Spleen (tissue), 11 donors: ENCODE measurements around the gene C2orf76. TPM values are rescaled to one million over a fixed set of nuclear protein-coding genes. Genes with fewer than 3 reads are reported as not detected.

Experiments used
- DNase-seq: peaks from one replicate; pipeline ENCODE4 v3.0.0-alpha.2; 2020
- H3K27ac ChIP-seq, 8 donors: fragments of 200-600 bp; sonication (generic) in 7 of 8; 1 replicate in 4 of 8; 2 replicates in 4 of 8; pipeline versions ENCODE4 v1.5.0 to v1.8.0; 2016 to 2021; ENCODE audit warnings: inconsistent platforms in 4 of 8, mild to moderate bottlenecking in 4 of 8, moderate library complexity in 1 of 8
- H3K27me3 ChIP-seq, 7 donors: fragments of 200-600 bp; sonication (generic) in 6 of 7; replicated peaks in 1 of 7; 1 replicate in 4 of 7; 2 replicates in 3 of 7; pipeline versions ENCODE4 v1.5.0 to v1.8.0; 2016 to 2021; ENCODE audit warnings: inconsistent platforms in 3 of 7, mild to moderate bottlenecking in 1 of 7
- H3K36me3 ChIP-seq, 6 donors: fragments of 200-600 bp; sonication (generic) in 5 of 6; 1 replicate in 4 of 6; 2 replicates in 2 of 6; pipeline versions ENCODE4 v1.5.0 to v1.8.0; 2016 to 2021; ENCODE audit warnings: inconsistent platforms in 2 of 6
- H3K4me1 ChIP-seq, 6 donors: fragments of 200-600 bp; sonication (generic) in 5 of 6; 1 replicate in 3 of 6; 2 replicates in 3 of 6; pipeline versions ENCODE4 v1.5.0 to v1.8.0; 2016 to 2021; ENCODE audit warnings: inconsistent platforms in 3 of 6
- H3K4me3 ChIP-seq, 8 donors: fragments of 200-600 bp; sonication (generic) in 7 of 8; 1 replicate in 4 of 8; 2 replicates in 4 of 8; pipeline versions ENCODE4 v1.5.0 to v1.8.0; 2016 to 2021; ENCODE audit warnings: inconsistent platforms in 4 of 8, mild to moderate bottlenecking in 4 of 8, moderate library complexity in 2 of 8
- H3K9me3 ChIP-seq, 8 donors: fragments of 200-600 bp; sonication (generic) in 7 of 8; 1 replicate in 4 of 8; 2 replicates in 4 of 8; pipeline versions ENCODE4 v1.5.0 to v1.8.0; 2016 to 2021; ENCODE audit warnings: inconsistent platforms in 4 of 8
- POLR2A ChIP-seq, 3 donors: fragments of 450-650 bp; IDR thresholded peaks; one replicate each; pipeline ENCODE4 v1.5.1; 2017; ENCODE audit warnings: antibody characterized with exemption in 3 of 3, mild to moderate bottlenecking in 1 of 3
- POLR2AphosphoS5 ChIP-seq, 3 donors: sonication (generic); formaldehyde crosslinking; IDR thresholded peaks; one replicate each; pipeline ENCODE4 v1.5.1; 2017; ENCODE audit warnings: antibody characterized with exemption in 3 of 3
- WGBS, 5 donors: extraction: QIAGEN DNeasy Blood & Tissue Kit in 3 of 5; methylation state at CpG; one replicate each; pipeline versions ENCODE4 v1.1.5 to v1.1.7; 2013 to 2018; 5-methylcytosine and 5-hydroxymethylcytosine counted together
- intact Hi-C: fragments of 100-400 bp; cut with DNase I; formaldehyde crosslinking; loops from one replicate; pipeline ENCODE4 v1.15.0; 2023; ENCODE audit warnings: low total_unique reads
- polyA plus RNA-seq, 3 donors: library from polyadenylated mRNA; stranded (reverse); fragments of 200-250 nt; gene quantifications; one replicate each; pipeline ENCODE4 v1.2.1, GENCODE V29; 2013
- total RNA-seq, 7 donors: library from RNA; depleted of rRNA in 3 of 7; stranded (reverse); fragments of >200 nt in 3 of 7; fragmentation: NEBNext Ultra II Directional in 4 of 7; extraction: Animal tissue kit (Norgen Biotek cat#: 25700) in 4 of 7; gene quantifications; one replicate each; pipeline versions ENCODE4 v1.1.0 to v1.2.1, GENCODE V29; 2016 to 2021
- TF ChIP-seq, protein P1 (sequence below), 11 experiments: fragments of 200-600 bp in 7 of 11; fragments of 450-650 bp in 4 of 11; sonication (generic) in 4 of 11; IDR thresholded peaks in 8 of 11; conservative IDR thresholded peaks in 3 of 11; 1 replicate in 7 of 11; 2 replicates in 4 of 11; pipeline versions ENCODE4 v1.4.0 to v1.8.0; 2016 to 2021; ENCODE audit warnings: antibody characterized with exemption in 11 of 11, inconsistent platforms in 4 of 11, mild to moderate bottlenecking in 1 of 11
- donor health status: healthy with polysubstance abuse.
- donor health status: DM: no; HTN: no; CAD: no; lungs with moderate emphysema.
- donor health status: DM: no; HTN: no; CAD: no.
- donor health status: Bipolar disorder and iron deficiency.
- donor health status: healthy.
- donor health status: DM: no; HTN: no; CAD: no.
- donor health status: DM: yes; HTN: yes; CAD: no.

C2orf76 gene
- total and polyA plus RNA-seq, 10 donors, result 4.8 to 21.7 (median 8.2) TPM

DNA sequence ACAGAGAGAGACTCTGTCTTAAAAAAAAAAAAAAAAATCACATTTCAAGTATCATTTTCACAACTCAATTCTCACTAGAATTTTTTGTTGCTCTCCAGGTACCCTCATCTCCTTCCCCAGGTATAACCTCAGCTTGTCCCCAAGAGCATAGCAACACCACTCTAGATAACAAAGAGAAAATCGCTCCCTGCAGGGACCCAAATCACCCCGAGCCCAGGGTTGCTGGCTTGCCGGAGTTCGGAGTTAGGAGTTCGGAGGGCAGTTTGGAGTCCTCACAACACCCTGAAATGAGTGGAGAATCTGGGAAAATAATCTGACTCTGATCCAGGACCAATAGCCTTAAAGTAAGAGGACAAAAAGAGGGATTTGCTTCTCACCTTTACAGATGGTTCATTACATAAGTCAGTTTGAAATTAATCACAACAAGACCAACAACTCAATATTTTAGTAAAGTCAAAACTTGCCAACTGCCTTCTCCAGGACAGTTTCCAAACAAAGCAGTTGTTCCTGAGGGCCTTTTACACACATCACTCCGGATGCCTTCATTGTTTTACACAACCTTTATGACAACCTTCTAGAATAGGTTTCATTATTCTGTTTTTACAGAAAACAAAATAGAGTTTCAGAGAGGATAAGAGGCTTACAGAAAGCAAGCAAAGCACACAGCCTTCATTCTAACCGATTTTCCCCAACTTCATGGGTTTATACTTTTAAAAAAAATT lies 59.1 kb downstream of the C2orf76 start:
- TF ChIP-seq, protein P1, sequence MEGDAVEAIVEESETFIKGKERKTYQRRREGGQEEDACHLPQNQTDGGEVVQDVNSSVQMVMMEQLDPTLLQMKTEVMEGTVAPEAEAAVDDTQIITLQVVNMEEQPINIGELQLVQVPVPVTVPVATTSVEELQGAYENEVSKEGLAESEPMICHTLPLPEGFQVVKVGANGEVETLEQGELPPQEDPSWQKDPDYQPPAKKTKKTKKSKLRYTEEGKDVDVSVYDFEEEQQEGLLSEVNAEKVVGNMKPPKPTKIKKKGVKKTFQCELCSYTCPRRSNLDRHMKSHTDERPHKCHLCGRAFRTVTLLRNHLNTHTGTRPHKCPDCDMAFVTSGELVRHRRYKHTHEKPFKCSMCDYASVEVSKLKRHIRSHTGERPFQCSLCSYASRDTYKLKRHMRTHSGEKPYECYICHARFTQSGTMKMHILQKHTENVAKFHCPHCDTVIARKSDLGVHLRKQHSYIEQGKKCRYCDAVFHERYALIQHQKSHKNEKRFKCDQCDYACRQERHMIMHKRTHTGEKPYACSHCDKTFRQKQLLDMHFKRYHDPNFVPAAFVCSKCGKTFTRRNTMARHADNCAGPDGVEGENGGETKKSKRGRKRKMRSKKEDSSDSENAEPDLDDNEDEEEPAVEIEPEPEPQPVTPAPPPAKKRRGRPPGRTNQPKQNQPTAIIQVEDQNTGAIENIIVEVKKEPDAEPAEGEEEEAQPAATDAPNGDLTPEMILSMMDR (IDR thresholded peaks at IDR 0.05 in 8 of 11, conservative IDR thresholded peaks at IDR 0.05 in 3 of 11), result no peak
- TF ChIP-seq POLR2A (IDR thresholded peaks at IDR 0.05) (no peak), POLR2AphosphoS5 (IDR thresholded peaks at IDR 0.05) (no peak)
- no peaks in the 10 kb centered on the region for H3K27me3 ChIP-seq
- H3K27ac ChIP-seq, result no peak overlapping the region
- DNase-seq, result no peak
- H3K36me3 ChIP-seq, result peaks cover 0 to 13% (median 0%) of the 10 kb centered on the region in 6 donors
- H3K9me3 ChIP-seq, result no peaks in the 10 kb centered on the region
- intact Hi-C loops, result no loop called here
- H3K4me1 ChIP-seq, result no peaks in the 10 kb centered on the region
- no peak overlapping the region for H3K4me3 ChIP-seq
- WGBS, 5 donors, result 92 to 96% (median 93%) methylated on average over 7 of the region's 7 CpGs

DNA sequence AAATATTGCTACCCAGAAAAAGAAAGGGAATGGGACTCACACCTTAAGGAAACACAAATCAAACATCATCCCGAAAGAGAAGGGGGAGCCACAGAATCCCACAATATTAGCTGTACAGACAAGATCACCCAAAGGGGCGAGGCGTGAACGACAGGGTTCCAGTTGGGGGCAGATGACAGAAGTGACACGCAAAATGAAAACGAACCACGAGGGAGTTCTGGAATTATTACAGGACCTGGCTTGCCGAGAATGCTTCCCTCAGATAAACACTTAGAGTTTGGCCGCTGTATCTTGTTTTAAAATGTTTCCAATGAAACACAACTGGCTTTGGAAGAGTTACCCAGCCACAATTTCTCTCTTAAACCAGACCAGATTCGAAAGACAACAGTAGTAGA lies 60.4 kb downstream of the C2orf76 start:
- no peaks in the 10 kb centered on the region for H3K27me3 ChIP-seq
- no peak for DNase-seq
- H3K4me1 ChIP-seq, result no peaks in the 10 kb centered on the region
- WGBS, 5 donors, result 87 to 94% (median 91%) methylated on average over 10 of the region's 10 CpGs
- H3K4me3 ChIP-seq, result no peak overlapping the region
- peaks cover 0 to 8% (median 2%) of the 10 kb centered on the region in 6 donors for H3K36me3 ChIP-seq
- H3K27ac ChIP-seq, result no peak overlapping the region
- TF ChIP-seq, protein P1 (IDR thresholded peaks at IDR 0.05 in 8 of 11, conservative IDR thresholded peaks at IDR 0.05 in 3 of 11), result no peak
- TF ChIP-seq POLR2AphosphoS5 (IDR thresholded peaks at IDR 0.05) (no peak), POLR2A (IDR thresholded peaks at IDR 0.05) (no peak)
- no peaks in the 10 kb centered on the region for H3K9me3 ChIP-seq
- intact Hi-C loops, result no loop called here

DNA sequence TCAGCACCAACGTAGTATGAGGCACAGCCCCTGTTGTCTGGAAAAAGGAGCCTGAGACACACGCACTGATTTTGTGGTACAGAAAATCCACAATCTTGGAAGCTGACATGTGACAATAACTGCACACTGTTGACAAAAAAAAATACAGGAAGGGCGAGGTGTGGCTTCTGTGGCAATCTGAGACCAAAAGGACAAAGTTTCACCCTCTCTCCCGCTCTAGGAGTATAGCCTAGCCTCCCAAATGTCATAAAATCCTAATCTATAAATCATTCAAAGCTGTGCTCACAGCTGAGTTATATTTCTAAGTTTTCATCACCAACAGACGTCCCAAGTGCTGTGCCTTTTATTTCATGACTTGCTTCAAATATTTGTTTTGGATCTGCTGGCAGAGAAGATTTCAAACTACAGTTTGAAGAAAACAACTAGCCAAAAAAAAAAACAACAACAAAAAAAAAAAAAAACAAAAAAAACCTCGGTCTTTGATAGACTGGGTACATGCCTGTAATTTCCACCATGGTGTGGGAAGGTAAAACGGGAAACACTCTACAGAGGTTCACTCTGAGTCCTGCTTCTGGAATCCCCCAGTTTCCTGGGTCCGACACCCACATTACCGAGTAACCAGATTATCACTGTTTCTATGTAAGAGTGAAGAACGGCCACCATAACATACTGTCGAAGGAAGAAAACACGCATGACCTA lies 61.0 kb downstream of the C2orf76 start:
- intact Hi-C loops, result no loop called here
- H3K27me3 ChIP-seq, result no peaks in the 10 kb centered on the region
- no peaks in the 10 kb centered on the region for H3K4me1 ChIP-seq
- no peaks in the 10 kb centered on the region for H3K9me3 ChIP-seq
- H3K27ac ChIP-seq, result no peak overlapping the region
- DNase-seq, result no peak
- TF ChIP-seq POLR2A (IDR thresholded peaks at IDR 0.05) (no peak), POLR2AphosphoS5 (IDR thresholded peaks at IDR 0.05) (no peak)
- TF ChIP-seq, protein P1 (IDR thresholded peaks at IDR 0.05 in 8 of 11, conservative IDR thresholded peaks at IDR 0.05 in 3 of 11), result no peak
- 75 to 84% (median 83%) methylated on average over 12 of the region's 12 CpGs for WGBS, 5 donors
- no peak overlapping the region for H3K4me3 ChIP-seq
- H3K36me3 ChIP-seq, result peaks cover 0 to 10% (median 0%) of the 10 kb centered on the region in 6 donors

DNA sequence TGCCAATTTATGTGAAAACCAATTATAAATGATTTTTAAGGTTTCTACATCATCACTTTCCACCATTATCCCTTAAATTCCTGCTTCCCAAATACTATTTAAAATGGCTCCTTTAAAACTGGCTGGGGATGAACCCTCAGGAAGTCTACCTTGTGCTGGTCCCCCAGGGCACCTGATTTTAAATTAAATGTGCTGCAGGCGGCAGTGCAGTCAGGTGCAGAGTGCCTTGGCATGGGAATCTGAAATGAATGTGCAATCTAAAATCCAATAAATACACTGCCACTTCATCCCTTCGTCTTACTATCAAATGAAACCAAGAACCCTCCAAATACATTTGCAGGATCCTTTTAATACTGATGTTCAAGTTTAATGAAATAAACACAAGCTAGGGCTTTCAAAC lies 61.8 kb downstream of the C2orf76 start:
- intact Hi-C loops, result no loop called here
- TF ChIP-seq POLR2AphosphoS5 (IDR thresholded peaks at IDR 0.05) (no peak), POLR2A (IDR thresholded peaks at IDR 0.05) (no peak)
- TF ChIP-seq, protein P1 (IDR thresholded peaks at IDR 0.05 in 8 of 11, conservative IDR thresholded peaks at IDR 0.05 in 3 of 11), result no peak
- Histone ChIP-seq H3K4me1 (no peaks in the 10 kb centered on the region), H3K4me3 (no peak overlapping the region), H3K27ac (no peak overlapping the region), H3K9me3 (no peaks in the 10 kb centered on the region), H3K27me3 (no peaks in the 10 kb centered on the region), H3K36me3 (peaks cover 0 to 10% (median 0%) of the 10 kb centered on the region in 6 donors)
- WGBS, 5 donors, result 92 to 98% (median 93%) methylated on average over 2 of the region's 2 CpGs
- DNase-seq, result no peak
